GM19240 (cell line): Measurements from ENCODE around the gene CPLX1.
"Not testable (repeated sequence)": the region's sequence is repeated elsewhere in the genome, so short reads cannot be mapped to it uniquely, and the experiment has no call there.

Experiments used
- DNase-seq: peaks from one replicate; pipeline ENCODE4 v3.0.0; 2011; ENCODE audit warnings: low spot score; ENCODE audit not compliant: insufficient read length

Gene CPLX1

DNA sequence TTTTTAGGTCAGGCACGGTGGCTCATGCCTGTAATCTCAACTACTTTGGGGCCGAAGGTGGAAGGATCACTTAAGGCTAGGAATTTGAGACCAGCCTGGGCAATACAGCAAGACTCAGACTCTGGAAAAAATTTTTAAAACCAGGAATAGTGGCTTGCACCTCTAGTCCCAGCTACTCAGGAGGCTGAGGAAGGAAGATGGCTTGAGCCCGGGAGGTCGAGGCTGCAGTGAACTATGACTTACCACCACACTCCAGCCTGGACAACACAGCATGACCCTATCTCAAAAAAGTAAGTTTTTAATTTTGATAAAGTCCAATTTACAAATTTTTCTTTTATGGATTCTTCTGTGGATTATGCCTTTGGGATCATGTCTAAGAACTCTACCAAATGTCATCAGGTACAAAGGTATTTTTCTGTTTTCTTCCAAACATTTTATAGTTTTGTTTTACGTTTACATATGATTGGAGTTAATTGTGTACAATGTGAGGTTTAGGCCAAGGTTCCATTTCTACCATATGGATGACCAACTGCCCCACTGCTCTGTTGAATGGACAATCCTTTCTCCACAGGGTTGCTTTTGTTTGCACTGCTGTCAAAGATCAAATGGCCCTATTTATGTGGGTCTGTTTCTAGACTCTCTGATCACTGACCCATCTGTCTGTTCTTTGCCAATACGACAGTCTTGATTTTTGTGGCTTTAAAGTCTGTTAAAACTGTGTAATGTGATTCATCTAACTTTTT lies 48.2 kb downstream of the CPLX1 start:
- DNase-seq = no peak

DNA sequence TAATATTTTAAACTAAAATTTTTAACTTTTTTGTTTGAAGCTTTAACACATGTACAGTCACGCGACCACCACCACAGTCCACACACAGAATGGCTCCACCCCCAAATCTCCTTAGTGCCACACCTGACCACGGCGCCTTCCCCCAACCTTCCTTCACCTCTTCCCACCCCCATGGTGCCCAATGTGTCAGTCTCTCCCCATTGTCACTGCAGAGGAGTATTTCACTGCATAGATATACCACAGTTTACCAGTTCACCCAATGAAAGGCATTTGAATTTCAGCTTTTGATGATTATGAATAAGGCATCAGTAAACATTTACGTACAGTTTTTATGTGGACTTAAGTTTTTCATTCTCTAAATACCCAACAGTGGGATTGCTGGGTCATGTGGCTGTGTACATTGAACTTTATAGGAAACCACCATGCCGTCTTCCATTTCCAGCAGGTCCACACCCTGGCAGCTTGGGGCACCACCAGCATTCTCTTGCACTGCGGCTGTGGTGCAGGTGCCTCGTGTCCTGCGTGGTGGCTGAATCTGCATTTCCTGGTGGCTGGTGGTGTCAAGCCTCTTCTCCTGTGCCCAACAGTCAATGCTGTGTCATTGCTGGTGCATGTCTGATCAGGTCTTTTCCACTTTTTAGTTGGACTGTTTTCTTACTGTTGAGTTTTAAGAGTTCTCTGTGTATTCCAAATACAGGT lies 49.0 kb downstream of the CPLX1 start:
- DNase-seq = no peak

DNA sequence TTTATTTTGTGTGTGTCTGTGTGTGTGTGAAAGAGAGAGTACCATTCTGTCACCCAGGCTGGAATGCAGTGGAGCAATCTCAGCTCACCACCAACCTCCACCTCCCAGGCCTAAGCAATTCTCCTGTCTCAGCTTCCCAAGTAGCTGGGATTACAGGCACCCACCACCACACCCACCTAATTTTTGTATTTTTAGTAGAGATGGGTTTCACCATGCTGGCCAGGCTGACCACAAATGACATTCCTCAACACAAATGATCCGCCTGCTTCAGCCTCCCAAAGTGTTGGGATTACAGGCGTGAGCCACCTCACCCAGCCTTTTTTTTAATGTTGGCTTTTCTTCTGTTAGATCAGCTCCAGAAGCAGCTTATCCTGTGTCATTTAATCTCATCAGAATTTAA lies 50.4 kb downstream of the CPLX1 start:
- not testable (repeated sequence) for DNase-seq

DNA sequence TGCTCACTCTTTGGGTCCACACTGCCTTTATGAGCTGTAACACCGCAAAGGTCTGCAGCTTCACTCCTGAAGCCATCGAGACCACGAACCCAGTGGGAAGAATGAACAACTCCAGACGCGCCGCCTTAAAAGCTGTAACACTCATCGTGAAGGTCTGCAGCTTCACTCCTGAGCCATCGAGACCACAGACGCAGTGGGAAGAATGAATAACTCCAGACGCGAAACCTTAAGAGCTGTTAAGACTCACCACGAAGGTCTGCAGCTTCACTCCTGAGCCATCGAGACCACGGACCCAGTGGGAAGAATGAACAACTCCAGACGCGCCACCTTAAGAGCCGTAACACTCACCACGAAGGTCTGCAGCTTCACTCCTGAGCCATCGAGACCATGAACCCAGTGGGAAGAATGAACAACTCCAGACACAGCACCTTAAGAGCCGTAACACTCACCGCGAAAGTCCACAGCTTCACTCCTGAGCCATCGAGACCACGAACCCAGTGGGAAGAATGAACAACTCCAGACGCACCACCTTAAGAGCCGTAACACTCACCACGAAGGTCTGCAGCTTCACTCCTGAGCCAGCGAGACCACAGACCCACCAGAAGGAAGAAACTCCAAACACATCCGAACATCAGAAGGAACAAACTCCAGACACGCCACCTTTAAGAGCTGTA lies 51.4 kb downstream of the CPLX1 start:
- DNase-seq = not testable (repeated sequence)

DNA sequence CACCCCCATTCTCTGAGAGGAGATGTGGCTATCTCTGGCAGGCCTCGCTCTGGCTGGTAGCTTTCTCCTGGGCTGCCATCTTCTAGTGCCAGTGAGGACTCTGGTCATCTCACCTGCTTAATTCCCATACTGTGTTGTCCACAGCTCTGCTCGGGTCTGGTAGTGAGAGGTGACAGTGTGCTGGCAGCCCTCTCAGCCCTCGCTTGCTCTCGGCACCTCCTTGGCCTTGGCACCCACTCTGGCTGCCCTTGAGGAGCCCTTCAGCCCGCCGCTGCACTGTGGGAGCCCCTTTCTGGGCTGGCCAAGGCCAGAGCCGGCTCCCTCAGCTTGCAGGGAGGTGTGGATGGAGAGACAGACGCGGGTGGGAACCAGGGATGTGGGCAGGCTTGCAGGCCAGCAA lies 52.7 kb downstream of the CPLX1 start:
- no peak for DNase-seq

DNA sequence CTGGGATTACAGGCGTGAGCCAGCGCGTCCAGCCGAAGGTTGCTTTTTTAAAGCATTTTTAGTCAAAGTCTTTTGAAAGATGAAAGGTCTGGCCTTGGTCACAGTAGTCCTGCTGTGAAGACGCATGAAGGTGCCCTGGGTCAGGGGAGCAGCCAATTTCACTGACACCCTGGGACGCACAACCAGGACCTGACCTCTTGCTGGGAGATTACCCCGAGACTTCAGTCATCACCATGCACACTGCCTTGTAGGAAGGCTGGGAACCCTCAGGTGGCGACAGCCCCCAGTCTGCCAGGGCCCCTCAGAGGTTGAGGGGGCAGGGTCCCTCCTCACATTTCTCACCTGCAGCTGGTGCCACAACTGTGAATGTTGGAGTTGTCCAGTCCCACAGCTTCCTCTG lies 53.2 kb downstream of the CPLX1 start:
- DNase-seq = no peak

DNA sequence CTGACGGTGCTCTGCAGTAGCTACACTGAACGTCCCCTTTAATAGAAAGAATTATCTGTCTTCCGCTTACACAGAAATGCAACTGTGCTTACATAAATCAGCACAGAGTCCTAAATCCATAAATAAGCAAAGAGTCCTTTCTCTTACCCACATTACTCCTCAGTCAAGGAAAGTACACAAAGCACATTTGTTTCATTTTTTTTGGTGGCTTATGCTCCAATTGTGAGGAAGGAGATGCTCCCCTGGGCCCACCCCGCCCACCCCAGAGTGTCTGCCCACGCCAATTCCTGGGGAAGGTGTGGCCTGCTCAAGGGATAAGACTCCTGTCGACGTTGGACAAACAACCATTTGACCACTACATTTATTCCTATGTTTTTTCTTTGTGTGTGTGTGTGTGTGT lies 53.8 kb downstream of the CPLX1 start:
- DNase-seq = no peak

DNA sequence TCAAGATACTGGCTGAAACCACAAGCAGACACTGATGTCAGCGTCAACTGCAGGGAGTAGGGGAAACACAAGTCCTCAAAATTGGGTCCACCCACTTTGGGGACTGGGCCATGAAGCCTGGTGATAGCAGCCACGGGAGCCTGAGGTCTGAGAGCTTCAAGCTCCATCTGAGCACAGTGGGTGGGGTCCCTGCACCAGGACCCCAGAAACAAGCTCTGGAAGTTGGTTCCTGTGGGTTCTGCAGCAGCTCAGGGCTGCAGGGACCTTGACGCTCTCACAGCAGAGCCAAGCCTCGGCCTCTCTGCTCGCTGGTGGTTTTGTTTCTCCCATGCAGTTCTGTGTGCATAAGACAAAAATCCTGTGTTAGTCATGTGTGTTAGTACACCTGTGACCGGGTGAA lies 54.5 kb downstream of the CPLX1 start:
- no peak for DNase-seq

DNA sequence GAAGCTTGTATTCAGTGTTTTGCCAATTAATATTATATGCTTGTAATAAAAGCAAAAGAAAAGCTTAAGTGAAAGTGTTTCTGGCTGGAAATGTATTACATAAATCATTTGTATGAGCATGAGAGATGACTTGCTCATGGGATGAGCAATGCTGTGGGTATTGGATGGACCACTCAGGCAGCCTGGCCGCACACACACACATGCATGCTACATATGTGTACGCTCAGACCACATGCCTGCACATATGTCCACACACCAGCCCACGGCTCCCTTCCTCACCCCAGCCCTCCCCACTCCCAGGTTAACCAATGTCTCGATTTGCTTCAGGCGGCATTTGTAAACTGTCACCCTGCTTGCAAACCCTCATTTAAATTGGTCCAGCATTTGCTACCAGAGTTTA lies 55.9 kb downstream of the CPLX1 start:
- DNase-seq = no peak

DNA sequence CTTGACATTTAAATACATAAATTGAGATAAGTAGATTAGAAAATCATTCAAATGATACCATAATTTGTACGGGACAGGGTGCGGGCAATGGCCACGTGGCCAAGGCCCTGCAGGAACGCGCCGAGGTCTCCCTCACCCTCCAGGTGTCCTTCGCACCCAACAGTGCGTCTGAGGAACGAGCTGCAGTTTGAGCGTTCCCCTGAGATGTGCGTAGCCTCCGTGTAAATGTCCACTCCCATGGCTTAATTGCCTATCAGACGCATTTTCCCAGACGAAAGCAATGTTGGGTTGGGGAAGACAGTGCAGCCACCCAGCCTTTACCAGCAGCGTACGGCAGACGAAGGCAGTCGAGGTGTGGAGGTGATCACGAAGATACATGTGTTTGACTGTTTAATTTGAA lies 56.4 kb downstream of the CPLX1 start:
- DNase-seq = no peak

DNA sequence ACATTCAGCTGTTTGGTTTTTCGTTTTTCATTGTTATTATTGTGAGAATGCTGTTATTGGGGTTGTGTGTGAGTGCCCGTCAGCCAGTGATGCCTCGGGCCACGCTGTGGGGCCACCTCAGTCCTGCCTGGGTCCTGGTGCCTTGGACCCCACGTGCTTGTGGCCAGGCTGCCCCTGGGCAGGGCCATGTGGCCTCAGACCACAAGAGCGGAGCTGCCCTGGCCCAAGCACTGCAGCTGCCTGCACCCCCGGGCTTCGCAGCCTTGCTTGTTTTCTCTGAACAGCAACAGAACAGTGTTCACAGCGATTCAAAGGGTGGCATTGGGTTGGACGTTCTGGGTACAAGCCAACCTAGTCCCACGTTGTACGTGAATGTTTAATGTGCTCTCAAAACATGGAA lies 56.9 kb downstream of the CPLX1 start:
- no peak for DNase-seq

DNA sequence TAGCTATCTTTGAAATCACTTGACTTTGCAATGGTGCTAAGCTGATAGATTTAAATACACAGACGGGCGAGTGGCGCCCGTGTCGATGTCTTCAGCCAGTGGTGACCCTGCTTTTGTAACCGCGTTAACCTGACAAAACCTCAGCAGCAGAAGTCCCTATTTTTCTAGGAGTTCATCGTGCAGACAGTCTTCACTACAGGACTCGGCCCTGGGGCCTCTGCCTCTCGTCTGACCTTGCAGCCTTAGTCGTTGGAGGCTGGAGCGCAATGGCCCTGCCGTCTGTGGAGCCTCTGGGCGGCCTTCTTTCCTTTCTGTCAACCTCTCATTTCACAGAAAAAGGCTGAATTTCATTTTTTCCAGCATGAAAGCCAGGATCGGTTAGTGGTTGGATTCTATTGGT lies 57.9 kb downstream of the CPLX1 start:
- DNase-seq = no peak

DNA sequence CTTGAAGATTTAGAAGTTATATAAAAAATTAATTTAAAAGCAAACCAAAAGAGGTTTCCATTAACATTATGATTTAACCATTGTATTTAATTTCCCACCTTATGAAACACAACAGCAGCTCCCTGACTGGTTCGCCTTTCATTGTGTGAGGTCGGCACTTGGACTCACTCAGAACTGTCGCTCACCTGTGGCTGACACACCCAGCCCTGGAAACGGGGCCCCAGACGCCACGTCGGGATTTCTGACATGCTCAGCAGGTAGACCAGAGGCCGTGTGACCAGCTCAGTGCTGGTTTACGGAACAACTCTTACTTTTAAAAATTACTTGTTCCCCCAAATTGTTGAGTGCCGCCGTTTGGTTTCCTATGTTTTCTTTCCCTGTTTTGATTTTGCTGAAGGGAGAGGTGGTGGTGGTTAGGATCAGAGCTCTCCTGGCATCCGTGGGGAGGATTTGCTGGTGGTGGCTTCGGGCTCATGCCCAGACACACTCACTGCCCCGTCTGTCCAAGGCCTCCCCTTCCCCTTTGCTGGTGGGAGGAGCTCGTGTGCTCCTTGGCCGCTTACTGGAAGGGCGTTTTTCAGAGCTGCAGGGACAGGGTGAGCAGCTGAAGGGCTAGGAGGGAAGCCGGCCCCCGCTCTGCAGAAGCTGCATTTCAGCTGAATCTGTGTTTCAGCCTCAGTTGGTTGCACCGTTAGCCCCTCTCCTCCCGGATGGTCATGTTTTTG lies 59.2 kb downstream of the CPLX1 start:
- DNase-seq = no peak

DNA sequence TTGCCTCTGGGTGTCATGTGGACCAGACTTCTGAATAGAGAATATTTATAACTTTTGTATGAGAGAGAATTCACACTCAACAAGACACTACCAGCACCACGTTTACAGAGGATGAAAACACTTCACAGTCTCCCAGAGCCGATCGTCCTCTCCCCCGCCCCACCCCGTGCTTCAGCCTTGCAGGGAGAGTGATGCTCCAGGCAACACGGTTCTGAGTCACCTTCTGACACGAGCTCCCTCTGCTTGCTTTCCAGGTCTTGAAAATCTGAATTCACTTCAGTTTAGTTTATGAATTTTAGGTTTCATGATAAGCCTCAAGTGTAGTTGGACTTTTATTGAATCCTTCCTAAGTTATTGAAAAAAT lies 59.8 kb downstream of the CPLX1 start:
- DNase-seq = no peak

DNA sequence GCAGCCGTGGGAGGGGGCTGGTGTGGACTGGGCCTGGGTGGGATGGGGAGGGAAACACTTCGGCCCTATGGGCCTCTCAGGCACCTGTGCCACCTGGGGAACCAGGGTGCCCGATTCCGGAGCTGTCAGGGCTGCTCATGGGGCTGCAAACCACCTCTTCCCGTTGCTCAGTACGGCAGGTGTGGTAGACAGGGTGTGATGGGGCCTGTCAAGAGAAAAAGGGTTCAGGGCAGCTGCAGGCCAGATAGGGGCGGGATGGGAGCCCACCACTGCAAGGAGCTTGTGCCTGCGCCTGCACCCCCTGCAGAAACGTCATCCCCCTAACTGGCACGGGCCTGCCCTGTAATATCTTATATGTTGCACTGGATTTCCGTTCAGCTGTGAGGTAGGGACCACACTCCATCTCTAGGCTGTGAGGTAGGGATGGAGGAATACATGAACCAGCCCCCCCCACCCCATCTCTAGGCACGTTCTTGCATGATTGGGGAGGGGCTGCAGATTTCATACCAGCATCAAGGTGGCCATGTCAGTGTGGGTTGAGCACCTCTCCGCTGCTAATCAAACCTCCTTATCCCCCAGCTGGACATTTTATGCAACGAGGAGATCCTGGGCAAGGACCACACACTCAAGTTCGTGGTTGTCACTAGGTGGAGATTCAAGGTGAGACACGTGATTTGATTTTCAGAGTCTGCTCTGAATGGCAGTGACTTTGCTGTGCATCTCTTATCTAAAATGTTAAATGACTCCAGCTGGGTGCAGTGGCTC lies 61.3 kb downstream of the CPLX1 start:
- DNase-seq = no peak

DNA sequence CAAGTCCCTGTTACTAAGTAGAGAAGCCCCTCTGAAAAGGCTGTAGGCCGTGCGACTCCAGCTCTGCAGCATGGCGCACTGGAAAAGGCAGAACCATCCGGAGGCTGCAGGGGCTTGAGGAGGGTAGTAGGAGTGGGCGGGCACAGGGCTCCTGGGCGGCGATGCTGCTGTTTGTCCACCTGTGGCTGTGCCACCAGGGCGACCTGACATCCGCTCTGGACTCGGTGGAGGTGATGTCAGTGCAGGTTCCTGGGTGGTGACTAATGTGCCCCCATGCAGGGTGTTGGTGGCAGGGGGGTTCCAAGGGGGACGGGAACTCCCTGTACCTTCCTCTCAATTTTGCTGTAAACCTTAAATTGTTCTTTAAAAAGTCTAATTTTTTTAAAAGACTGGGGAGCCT lies 62.0 kb downstream of the CPLX1 start:
- no peak for DNase-seq

DNA sequence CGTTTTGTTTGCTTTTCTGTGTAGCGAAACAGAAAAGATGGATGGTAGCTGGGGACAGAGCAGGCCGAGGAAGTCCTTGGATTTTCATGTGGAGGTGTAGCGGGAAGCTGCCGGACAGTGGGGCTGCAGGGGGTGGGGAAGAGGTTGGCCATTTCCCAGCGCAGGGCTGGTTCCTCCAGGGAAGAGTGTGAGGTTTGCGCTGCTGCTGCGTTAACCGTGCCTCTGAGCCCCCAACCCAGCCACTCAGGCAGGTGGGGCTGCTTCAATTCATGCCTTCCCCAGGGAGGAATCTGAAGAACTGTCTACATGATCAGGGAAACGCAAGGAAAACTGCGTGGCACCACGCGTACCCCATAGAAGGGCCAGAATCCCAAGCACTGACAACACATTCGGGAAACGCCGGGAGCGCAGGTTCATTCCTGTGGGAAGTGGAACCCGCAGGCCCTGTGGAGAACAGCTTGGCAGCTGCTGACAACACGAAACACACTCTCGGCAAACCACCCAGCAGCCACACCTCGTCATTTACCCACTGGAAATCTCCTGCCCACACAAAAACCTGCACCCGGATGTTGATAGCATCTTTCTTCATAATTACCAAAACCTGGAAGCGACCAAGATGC lies 62.6 kb downstream of the CPLX1 start:
- no peak for DNase-seq

DNA sequence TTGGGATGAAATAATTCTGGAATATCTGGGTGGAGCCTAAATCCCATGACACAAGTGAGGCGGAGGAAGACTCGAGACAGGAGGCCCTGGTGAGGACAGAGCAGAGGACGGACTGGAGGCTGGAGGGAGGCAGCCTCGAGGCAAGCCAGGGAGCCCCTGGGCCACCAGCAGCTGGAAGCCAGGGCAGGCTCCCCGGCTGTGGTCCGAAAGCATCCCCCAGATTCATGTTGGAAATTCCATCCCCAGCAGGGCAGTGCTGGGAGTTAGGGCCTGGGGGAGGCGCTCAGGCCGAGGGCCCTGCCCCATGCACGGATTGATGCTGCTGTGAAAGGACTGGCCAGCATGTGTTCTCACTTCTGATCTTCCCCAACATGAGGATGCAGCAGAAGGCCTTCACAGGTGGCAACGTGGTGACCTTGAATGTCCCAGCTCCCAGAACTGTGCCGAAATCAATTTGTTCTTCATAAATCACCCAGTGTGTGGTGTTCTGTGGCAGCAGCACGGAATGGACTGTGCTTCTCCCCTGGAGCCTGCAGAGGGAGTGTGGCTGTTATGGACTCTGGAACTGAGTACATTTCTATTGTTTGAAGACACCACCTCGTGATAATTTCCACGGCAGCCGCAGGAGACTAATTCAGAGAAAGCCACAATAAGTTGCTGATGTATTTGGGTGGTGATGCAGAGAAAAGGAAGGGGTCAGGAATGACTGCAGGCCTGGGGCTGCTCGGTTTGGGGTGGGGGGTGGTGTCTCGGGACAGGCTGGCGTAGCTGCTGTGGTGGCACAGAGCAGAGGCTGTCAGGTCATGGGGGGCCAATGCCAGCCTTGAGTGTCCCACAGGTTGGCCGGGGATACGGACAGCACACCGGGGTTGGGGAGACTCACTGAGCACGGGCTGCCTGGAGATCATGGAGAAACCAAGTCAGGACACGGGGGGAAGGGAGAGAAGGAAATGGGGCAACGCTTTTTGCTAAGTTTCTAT lies 63.4 kb downstream of the CPLX1 start:
- DNase-seq = no peak

DNA sequence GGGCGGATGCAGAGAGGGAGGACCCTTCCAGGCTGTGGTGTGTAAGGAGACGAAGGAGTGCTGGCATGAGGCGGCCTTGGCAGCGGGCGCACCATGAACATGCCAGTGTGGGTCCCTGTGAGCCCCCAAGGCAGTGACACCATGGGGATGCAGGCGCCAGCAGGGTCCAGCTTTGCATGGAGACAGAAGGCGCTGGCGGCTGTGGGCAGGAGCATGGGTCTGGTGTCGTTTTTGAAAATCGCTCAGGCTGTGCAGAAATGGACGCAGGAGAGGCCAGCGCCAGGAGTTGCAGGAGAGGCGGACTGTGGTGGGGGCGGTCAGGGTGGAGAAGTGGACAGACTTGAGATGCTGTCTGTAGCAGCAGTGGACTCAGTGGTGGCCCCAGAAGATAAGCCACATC lies 64.2 kb downstream of the CPLX1 start:
- DNase-seq = no peak

DNA sequence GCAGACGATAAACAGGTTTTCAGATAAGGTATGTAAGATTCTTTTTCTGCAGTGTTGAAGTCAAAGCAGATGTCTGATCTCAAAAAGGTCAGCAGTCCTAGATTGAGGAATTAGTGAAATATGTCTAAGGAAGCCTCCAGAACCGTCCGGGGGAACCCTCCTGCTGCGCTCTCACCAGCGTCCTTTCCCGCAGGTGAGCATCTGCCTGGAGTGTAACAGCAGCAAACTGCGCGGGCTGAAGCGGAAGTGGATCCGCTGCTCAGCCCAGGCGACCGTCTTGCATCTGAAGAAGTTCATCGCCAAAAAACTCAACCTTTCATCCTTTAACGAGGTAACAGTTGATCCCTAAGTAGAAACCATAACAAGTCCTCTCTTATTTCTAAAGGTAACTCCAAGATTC lies 64.8 kb downstream of the CPLX1 start:
- no peak for DNase-seq
